Midbrain (tissue), 1 donor: ENCODE results near the gene DHX29.

ENCODE experiments used
- DNase-seq: peaks from one replicate; lab custom pipeline; 2025; lab: John Stamatoyannopoulos, UW

The DHX29 gene

DNA sequence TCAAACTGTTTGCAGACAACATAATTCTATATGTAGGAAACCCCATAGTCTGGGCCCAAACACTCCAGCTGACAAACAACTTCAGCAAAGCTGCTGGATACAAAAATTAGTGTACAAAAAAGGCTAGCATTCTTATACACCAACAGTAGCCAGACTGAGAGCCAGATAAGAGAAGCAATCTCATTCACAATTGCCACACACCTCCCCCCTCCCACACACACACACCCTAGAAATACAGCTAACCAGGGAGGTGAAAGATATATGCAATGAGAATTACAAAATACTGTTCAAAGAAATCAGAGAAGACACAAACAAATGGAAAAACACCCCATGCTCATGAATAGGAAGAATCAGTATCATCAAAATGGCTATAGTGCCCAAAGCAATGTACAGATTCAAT, 9.3 kb upstream of the DHX29 start:
- DNase-seq, result no peak

DNA sequence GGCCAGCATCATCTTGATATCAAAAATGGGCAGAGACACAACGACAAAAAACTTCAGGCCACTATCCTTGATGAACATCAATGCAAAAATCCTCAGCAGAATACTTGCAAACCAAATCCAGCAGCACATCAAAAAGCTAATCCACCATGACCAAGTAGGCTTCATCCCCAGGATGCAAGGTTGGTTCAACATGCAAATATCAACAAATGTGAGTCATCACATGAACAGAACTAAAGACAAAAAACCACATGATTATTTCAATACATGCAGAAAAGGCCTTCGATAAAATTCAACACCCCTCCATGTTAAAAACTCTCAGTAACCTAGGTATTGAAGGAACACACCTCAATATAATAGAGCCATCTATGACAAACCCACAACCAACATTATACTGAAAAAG, 8.8 kb upstream of the DHX29 start:
- no peak for DNase-seq

DNA sequence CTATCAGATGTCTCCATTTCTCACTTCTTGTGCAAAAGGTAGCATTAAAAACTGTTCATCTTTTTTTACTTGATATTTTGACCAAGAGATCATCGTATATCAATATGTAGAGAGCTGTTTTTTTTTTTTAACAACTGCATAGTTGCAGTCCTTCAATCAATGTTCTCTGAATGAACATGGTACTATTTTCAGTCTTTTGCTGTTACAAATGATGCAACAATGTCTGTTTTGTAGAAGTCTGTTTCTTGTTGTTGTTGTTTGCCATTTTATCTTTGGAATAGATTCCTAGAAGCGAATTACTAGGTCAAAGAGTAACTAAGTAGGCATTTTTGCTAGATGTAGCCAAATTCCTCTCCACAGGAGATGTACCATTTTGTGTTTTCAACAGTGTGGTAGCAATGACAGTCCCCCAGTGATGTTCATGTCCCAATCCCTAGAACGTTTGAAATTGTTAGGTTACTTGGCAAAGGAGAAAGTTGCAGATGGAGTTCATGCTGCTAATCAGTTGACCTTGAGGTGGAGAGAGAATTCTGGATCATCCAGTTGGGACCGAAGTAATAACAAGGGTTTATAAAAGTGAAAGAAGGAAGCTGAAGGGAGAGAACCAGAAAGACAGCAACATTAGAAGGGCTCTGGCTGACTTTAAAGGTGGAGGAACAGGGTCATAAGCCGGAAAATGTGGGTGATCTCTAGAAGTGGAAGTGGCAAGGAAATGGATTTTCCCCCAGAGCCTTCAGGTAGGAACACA, 6.5 kb upstream of the DHX29 start:
- DNase-seq, result no peak

DNA sequence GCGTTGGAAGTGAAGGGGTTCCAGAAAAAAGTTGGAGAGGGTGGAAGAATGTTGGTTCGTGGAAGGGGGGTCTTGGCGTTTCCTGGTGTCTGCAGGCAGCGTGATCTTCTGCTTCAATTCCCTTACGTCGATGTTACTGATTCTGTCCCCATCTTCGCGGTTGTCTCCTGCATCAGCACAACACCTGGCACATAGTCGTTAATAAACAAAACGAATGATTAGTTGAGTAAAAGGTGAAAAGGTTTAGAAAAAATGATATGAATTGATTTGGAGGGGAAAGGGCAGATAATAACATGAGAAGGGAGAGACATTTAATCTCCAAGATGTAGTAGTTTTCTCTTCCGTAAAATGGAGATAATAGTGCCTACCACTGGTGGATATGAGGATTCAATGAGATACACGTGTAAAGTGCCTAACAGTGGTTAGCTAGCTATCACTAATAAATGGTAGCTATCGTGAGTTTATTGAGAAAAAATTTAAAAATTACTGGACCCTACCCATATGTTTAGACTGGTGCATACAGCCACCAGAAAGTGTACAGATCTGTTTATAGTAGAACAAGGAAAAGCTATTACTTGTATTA, 851 bp upstream of the DHX29 start:
- no peak for DNase-seq

DNA sequence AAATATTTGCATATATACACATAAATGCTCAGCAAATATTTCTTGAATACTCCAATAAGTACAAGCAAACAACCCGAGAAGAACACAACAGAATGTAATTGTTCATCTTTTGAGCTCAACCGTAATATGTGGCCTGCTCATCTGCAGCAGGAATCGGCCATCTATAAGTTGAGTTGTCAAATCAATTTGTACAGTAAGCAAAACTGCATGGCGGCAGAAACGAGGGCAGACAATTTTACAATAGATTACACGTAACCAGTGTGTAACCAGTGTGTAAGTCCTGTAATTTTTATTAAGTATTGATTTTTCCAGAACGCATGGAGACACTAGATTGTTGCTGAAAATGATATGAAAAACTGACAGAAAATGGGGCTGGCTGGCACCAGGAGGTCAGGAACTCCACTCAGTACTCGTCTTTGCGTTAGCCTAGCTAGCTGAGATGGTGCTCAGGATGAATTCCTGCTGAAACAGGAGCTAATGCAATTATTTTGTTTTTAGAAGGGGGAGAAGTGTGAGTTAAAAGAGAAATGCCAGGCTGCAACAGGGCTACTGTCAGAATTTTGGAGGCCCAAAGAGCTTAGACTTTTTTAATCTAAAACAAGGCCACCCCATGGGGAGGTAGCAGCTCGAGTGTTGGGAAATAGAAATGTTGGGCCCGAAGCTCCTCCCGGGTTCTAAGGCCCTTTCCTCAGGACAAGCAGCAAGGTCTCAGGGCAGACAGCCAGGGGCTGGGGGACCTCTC, 682 bp downstream of the DHX29 start:
- no peak for DNase-seq

DNA sequence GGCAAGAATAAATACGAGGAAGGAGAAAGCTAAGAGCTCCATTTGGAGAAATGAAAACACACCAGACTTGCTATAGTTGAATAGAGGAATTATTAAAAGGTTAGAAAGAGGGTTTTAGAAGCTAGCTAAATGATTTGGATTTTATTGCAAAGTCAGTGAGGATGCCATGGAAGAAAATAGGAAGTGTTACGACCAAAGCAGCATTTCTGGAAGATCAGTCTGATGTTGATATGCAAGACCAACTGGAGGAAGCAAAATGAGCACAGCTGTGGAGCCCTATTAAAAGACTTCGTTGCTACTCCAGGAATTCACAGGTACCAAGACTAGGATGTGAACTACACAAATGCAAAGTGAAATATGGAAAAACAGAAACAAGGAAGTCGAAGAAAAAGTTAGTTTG, 2.1 kb downstream of the DHX29 start:
- DNase-seq, result no peak

DNA sequence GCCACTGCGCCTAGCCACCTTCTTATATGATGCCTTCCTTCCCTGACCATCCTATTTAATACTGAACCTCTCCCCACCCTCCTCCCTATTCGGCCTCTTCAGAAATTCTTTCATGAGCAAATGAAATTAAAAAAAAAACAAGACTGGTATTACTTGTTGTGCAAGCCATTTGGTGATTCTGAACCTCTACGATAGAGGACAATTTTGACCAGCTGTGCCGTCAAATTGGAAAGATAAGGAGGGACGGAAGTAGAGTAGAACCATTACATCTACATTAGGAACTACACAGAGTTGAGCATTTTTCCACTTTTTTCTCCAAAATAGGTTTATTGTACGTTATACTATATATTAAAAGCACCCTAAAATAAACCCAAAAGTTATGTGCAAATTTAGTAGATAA, 2.9 kb downstream of the DHX29 start:
- no peak for DNase-seq

DNA sequence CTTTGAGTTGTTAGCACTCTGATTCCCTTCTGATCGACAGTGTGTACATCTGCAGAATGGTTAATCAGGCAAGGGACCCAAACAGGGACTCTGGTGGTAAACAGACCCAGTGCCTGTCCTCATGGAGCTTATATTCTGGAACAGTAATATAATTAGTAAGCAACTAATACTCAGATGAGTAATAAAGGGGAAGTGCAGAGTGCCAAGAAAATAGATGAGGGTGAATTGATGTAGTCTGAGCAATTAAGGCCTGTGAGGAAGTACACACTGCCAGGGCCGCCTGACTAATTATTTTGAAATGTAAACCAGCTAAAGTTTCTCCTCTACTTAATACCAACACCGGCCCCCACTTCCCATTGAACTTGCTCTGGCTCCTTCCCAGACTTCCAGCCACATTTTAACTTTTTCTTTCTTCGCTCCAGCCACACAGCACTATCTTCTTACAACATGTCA, 4.2 kb downstream of the DHX29 start:
- no peak for DNase-seq

DNA sequence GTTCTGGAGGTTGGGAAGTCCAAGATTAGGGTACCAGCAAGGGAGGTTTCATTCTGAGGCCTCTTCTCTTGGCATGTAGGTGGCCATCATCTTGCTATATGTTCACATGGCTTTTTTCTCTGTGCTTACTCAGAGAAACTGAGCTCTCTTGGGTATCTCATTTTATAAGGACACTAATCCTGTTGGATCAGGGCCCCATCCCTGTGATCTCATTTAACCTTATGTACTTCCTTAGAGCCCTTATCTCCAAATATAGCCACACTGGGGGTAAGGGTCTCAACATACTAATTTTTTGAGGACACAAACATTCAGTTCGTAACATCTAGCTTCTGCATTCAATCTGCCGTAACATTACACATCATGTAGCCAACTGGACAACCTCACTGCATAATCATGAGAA, 6.6 kb downstream of the DHX29 start:
- DNase-seq, result no peak

DNA sequence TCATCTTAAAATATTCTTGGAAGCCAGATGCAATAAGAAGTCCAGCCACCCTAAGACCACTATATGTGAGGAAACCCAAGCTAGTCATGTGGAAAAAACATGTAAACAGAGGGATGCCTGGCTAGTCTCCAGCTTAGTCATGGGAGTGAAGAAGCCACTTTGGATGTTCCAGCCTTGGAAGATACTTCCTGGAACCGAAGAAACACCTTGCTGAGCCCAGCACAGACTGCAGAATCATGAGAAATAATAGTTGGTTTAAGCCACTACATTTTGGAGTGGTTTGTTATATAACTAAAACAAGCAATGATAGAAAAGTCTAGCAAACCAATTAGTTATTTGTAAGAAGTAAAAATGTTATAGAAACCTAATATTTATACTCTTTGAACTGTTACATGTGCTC, 12.6 kb downstream of the DHX29 start:
- no peak for DNase-seq

DNA sequence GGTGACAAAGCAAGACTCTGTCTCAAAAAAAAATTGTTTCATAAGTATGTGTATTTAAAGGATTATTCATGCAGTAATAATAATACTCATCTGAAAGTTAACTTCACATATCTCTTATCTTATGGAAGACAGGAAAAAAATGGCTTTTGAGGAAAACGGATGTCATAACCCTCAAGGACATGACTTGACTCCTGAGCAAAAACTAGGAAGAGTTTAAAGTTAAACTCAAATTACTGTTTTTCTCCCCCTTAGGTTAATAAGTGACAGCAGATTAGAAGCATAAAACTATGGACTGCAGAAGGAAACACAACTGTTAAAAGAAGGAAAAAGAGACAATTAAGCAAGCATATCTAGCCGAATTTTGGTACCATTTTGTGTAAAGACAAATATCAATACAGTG, 16.5 kb downstream of the DHX29 start:
- no peak for DNase-seq

DNA sequence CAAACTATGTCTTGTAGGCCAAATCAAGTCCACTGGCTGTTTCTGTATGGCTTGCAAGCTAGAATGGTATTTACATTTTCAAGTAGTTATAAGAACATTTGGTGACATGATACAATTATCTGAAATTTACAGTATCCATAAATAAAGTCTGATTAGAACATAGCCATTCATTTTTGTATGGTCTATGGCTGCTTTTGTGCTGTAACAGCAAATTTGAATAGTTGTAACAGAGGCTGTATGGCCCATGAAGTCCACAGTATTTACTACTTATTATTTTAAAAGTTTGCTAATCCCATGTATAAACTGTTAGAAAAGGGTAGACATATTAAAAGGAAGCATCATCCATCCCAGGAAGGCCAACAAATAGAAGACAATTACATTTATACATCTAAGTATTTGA, 17.7 kb downstream of the DHX29 start:
- DNase-seq, result no peak

DNA sequence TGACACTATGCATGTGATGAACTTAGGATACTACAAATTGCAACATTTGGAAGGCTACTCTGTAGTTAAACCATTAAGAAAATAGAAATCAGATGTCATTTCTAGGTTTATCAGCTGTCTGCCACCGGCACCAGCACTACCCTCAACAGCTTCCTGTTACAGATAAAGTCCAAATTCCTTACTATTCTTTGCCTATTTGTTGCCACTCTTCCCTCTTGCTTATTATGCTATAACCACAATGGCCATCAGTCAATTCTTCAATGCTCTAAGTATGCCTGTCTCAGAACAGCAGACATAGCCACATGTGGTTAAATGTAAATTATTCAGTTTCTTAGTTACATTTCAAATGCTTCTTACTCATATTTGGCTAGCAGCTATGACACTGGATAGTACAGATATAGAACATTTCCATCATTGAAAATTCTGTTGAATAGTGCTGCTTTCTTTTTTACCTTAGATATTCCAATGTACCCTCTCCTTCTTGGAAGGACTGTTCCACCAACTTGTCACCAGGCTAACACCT, 21.0 kb downstream of the DHX29 start:
- DNase-seq, result no peak

DNA sequence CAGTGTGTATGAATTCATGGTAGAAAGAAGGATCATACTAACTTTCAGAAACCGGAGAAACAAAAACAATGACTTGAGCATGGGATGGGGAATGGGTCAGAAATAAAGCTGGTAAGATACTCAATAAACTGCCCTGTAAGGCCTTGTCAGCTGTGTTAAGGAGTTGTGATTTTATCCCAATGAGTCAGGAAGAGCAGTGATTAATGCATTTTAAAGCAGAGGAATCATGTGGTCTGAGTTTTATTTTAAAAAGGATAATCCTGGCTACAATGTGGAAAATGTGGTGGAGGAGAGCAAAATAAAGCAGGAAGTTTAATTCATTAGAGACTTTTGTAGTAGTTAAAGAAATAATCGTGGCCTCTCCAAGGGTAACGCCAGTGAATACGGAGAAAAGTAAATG, 28.7 kb downstream of the DHX29 start:
- DNase-seq, result no peak

DNA sequence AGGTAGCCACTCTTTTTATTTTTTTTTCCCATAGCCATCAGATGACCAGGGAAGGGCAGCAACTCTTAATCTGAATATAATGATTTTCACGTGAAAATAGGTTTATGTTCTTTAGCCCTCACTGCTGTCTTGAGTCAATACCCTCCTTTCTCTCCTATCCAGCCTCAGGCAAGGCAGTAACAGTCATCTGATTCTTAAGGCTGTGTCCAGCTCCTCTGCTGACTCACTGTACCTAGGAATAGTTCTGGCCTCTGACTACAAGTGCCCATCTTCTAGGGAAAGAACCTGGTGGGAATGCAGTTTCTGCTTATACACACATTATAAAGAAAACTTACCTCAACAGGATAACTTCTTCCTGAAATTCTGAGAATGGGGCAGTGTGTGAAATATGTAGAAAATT, 30.7 kb downstream of the DHX29 start:
- DNase-seq, result no peak

DNA sequence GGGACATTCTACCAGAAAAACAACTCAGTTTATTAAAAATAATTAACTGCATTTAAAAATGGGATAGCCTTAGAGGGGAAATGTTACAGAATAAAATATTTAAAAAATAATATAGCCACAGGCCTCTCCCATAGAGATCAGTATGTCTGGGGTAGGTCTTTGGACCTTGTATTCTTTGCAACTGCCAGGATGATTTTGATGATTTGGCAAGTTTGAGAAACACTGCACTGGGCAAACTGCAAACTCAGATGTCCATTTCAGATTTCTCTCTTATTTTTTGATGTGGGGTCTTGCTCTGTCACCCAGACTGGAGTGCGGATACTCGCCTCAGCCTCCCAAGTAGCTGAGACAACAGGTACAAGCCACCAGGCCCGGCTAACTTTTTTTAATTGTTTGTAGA, 49.2 kb downstream of the DHX29 start:
- DNase-seq, result no peak

DNA sequence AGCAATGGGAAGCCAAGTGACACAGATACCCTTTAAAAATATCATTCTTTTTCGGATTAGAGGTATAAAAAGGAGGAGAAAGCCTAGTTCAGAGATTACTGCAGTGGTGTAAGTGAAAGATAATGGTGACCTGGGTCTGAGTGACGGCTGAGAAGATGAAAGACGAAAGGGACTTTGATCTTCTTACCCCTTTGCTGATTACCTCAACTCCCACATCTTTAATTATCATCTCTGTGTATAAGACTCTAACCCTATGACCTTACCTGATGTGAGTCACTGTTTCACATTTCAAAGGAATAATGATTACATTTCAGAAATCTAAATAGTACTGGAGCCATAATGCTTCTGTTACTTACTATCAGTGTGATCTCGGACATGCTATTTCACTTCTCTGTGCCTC, 52.7 kb downstream of the DHX29 start:
- DNase-seq, result no peak

DNA sequence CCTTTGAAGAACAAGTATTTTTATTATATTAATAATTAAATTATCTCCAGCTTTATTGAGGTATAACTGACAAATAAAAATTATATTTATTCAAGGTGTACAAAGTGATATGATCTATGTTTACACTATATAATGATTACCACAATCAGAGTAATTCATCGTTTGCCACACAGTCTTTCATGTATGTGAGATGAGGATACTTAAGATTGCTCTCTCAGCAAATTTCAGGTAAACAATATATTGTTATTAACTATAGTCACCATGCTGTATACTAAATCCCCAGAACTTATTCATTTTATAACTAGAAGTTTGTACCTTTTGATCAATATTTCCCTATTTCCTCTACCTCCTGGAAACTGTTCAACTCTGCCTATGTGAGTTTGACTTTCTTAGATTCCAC, 57.4 kb downstream of the DHX29 start:
- DNase-seq, result no peak

DNA sequence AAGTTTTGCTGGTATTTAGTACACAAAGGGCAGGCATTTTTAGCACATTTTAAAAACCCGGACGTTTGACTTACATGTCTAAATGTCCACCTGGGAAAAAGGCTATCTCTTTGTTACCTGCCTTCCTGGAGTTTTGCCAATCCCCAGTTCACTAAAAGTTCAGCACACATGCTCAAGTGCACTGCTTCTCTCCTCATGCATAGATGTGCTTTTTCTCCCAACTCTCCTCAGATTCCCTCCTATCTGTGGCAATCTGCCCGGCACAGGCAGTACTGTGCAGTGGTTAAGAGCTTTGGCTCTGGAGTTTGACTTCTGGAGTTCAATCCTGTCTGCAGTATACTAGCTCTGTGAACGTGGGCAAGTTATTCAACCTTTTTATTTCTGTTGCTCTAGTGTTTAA, 65.7 kb downstream of the DHX29 start:
- no peak for DNase-seq

DNA sequence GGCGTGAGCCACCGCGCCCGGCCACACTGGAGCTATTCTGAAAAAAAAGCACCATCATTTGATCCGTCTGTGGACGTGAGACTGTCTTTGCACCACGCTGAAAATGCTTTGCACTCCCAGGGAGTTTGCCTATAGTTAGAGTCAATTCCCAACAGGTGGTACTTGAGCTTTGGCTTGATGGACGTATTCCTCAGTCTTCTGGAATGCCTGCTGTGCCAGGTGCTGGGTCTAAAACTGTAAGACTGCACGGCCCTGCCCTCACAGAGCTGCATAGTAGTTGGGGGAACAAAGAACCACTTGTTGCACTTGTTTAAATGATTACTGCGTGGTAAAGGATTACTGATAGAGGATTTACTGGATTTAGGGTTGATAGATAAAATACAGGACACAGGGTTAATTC, 70.7 kb downstream of the DHX29 start:
- no peak for DNase-seq

DNA sequence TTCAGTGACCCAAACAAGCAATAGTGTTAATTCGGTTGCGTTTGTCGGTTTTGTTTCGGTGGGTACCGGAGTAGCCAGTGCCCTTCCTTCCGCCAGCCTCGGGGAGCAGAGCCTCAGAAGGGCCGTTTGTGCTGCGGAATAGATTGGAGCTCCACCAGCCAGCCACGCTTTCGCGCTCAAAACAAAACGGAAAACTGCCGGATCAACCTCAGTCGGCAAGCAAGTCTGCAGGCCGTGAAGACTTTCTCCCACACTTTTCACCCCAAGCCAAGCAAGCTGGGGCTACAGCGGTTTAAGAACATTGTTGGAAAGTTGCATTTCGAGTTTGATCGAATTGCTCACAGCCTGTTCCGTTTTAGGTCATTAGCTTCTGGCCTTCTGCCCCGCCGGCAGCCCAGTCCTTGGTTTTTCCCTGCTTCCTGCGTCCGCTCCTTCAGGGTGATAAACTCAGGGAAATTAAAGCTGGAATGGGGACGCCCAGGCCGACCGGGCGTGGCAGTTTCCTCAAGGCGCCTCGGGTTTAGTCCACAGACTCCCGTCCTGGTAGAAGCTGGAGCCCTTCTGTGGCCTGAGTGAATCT, 73.3 kb downstream of the DHX29 start:
- DNase-seq, result no peak

DNA sequence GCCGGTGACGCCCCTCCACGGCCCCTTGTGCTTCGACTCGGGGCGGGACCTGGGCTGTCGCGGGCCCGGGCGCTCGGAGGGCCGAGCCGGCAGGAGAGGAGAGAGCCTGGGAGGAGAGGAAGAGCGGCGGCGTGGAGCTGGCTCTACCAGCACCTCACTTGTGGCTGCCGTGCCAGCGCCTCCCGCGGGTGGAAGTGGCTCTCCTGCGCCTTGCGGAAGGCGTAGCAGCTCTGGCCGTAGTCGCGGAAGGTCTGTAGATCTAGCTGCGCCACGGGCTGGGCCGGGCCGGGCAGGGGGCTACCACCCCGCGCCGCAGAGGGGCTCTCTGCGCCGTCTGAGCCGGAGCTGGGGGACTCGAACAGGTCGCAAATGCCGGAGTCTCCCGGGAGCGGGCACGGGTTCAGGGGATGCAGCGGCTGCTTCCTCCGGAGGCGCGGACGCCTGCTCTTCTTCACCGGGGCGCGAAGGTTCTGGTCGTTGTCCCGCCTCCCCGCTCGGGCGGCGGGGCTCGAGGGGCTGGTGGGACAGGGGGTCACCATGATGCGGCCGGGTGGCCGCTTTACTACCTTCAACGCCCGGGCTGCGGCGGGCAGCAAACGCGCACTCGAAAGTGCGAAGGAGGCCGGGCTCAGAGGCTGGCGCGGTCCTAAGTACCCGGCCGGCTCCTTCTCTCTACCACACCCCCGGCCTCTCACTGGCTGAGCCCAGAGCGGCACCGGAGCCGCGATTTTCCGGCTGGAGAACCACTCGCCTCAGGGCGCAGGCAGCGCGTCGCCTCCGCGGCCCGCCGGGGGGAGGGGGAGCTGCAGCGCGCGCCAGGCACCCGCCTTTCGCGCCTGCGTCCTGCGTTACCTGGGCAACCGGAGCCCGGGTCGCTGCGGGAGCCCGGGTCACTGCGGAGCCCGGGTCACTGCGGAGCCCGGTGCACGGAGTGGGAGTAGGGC, 74.2 kb downstream of the DHX29 start, which contains the start of gene CCNO:
Gene CCNO (minus strand): TSS at position 624 of the 944 bp plus-strand sequence. CDS start 85 bp downstream, at position 539.
- DNase-seq, result peak; percentile 26
